Right lobe of liver (tissue), 6 donors: Measurements from ENCODE around the gene RPL18A. TPM values are rescaled to one million over a fixed set of nuclear protein-coding genes. Genes with fewer than 3 reads are reported as not detected.
A peak's percentile ranks its signal among the peaks of the same experiment; 100 is the strongest.

Experiments used
- ATAC-seq, 4 donors: fragments of 200-7000 bp; cut with Tn5 transposase; one replicate each; pipeline ENCODE4 v1.9.1; 2020; ENCODE audit warnings: mild to moderate bottlenecking in 4 of 4, moderate library complexity in 4 of 4
- DNase-seq, 3 donors: peaks; one replicate each; pipeline ENCODE4 v3.0.0-alpha.2; 2020
- H3K27ac ChIP-seq, 3 donors: fragments of 200-600 bp; one replicate each; pipeline ENCODE4 v1.8.0; 2022
- H3K27me3 ChIP-seq, 2 donors: fragments of 200-600 bp; one replicate each; pipeline ENCODE4 v1.8.0; 2022
- H3K36me3 ChIP-seq, 4 donors: fragments of 200-600 bp; sonication (generic) in 1 of 4; one replicate each; pipeline versions ENCODE4 v1.5.1 to v1.8.0; 2017 to 2022; ENCODE audit warnings: control low read depth in 1 of 4
- H3K4me1 ChIP-seq, 4 donors: fragments of 200-600 bp; sonication (generic) in 1 of 4; one replicate each; pipeline versions ENCODE4 v1.5.1 to v1.8.0; 2017 to 2022; ENCODE audit warnings: control low read depth in 1 of 4
- H3K4me3 ChIP-seq, 3 donors: fragments of 200-600 bp; one replicate each; pipeline ENCODE4 v1.8.0; 2022
- H3K9me3 ChIP-seq, 4 donors: fragments of 200-600 bp; sonication (generic) in 1 of 4; one replicate each; pipeline versions ENCODE4 v1.5.1 to v1.8.0; 2017 to 2022; ENCODE audit warnings: control low read depth in 1 of 4
- CTCF ChIP-seq, 4 donors: fragments of 200-600 bp in 3 of 4; fragments of 450-650 bp in 1 of 4; IDR thresholded peaks; one replicate each; pipeline versions ENCODE4 v1.5.1 to v1.8.0; 2016 to 2022; ENCODE audit warnings: antibody characterized with exemption in 4 of 4, mild to moderate bottlenecking in 2 of 4
- POLR2A ChIP-seq: fragments of 450-650 bp; IDR thresholded peaks from one replicate; pipeline ENCODE4 v1.6.1; 2017; ENCODE audit warnings: antibody characterized with exemption, mild to moderate bottlenecking
- WGBS: methylation state at CpG from one replicate; pipeline ENCODE4 v1.1.6; 2018; ENCODE audit warnings: low coverage, low lambda C conversion rate; ENCODE audit not compliant: insufficient coverage; ENCODE audit errors: missing lambda C conversion rate; 5-methylcytosine and 5-hydroxymethylcytosine counted together
- intact Hi-C, 2 donors: fragments of 100-400 bp; cut with DNase I; formaldehyde crosslinking; loops; one replicate each; pipeline versions ENCODE4 v1.11.2 to v1.14.1; 2022
- total RNA-seq, 6 experiments: library from RNA; depleted of rRNA in 2 of 6; stranded (reverse); fragments of >200 nt in 2 of 6; fragmentation: NEBNext Ultra II Directional in 3 of 6; extraction: Animal tissue kit (Norgen Biotek cat#: 25700) in 3 of 6; gene quantifications; one replicate each; pipeline versions ENCODE4 v1.1.0 to v1.2.4, GENCODE V29; 2016 to 2023
- donor health status: DM: no; HTN: yes; CAD: no.
- donor health status: DM: no; HTN: no; CAD: no.
- donor health status: DM: no; HTN: no; CAD: no.
- donor health status: DM: no; HTN: yes; CAD: no.
- donor health status: DM: no; HTN: yes; CAD: no.

RPL18A gene
- total RNA-seq, 6 experiments from 2014 or later: 449 to 778 (median 494) TPM

- peak in 2 of 4 donors; percentile 45 to 57 for ATAC-seq
- intact Hi-C loops: no loop called here
- no peak overlapping the region for H3K27ac ChIP-seq
- 34% methylated on average over 17 of the region's 18 CpGs for WGBS
- H3K9me3 ChIP-seq: no peaks in the 10 kb centered on the region
- TF ChIP-seq CTCF (IDR thresholded peaks at IDR 0.05): no peak
- no peak for TF ChIP-seq POLR2A
- no peaks in the 10 kb centered on the region for H3K4me1 ChIP-seq
- no peaks in the 10 kb centered on the region for H3K27me3 ChIP-seq
- no peak overlapping the region for H3K4me3 ChIP-seq
- no peaks in the 10 kb centered on the region for H3K36me3 ChIP-seq
- no peak for DNase-seq
Measured at GRCh38 chr19:17889609-17890214, 30.0 kb downstream of the RPL18A start.

- intact Hi-C loops: no loop called here
- 96% methylated on average over 4 of the region's 9 CpGs for WGBS
Measured at GRCh38 chr19:17893766-17894165, 34.1 kb downstream of the RPL18A start.

GRCh38 chr19:17902701-17903100, 43.0 kb downstream of the RPL18A start:
- H3K27ac ChIP-seq: no peak overlapping the region
- H3K9me3 ChIP-seq: no peaks in the 10 kb centered on the region
- no peak for ATAC-seq
- no peak for DNase-seq
- TF ChIP-seq POLR2A (no peak), CTCF (IDR thresholded peaks at IDR 0.05) (no peak)
- 54% methylated on average over 4 of the region's 6 CpGs for WGBS
- no peaks in the 10 kb centered on the region for H3K27me3 ChIP-seq
- no peaks in the 10 kb centered on the region for H3K4me1 ChIP-seq
- H3K36me3 ChIP-seq: no peaks in the 10 kb centered on the region
- H3K4me3 ChIP-seq: no peak overlapping the region
- intact Hi-C loops: no loop called here

More at GRCh38 chr19:17893766-17894165, 34.1 kb downstream of the RPL18A start:
- Histone ChIP-seq H3K36me3 (no peaks in the 10 kb centered on the region), H3K4me3 (no peak overlapping the region), H3K27me3 (no peaks in the 10 kb centered on the region), H3K27ac (no peak overlapping the region), H3K9me3 (no peaks in the 10 kb centered on the region), H3K4me1 (no peaks in the 10 kb centered on the region)
- TF ChIP-seq CTCF (IDR thresholded peaks at IDR 0.05) (no peak), POLR2A (no peak)
- DNase-seq (no peak), ATAC-seq (no peak)

GRCh38 chr19:17908244-17908643, 48.5 kb downstream of the RPL18A start:
- H3K9me3 ChIP-seq: no peaks in the 10 kb centered on the region
- WGBS: 67% methylated on average over 1 of the region's 3 CpGs
- intact Hi-C loops: no loop called here
- no peak overlapping the region for H3K27ac ChIP-seq
- H3K4me3 ChIP-seq: no peak overlapping the region
- no peaks in the 10 kb centered on the region for H3K4me1 ChIP-seq
- TF ChIP-seq CTCF (IDR thresholded peaks at IDR 0.05) (no peak), POLR2A (no peak)
- H3K36me3 ChIP-seq: no peaks in the 10 kb centered on the region
- ATAC-seq (no peak), DNase-seq (no peak)
- no peaks in the 10 kb centered on the region for H3K27me3 ChIP-seq
